Measurements from ENCODE around the gene YY1. TPM values are rescaled to one million over a fixed set of nuclear protein-coding genes. Genes with fewer than 3 reads are reported as not detected.

YY1 gene
- total RNA-seq, 1 donor from 2014 or later, result 74.8 TPM

- DNase-seq, result peak; percentile 83
- peak; percentile 29 to 57 for ATAC-seq
- Histone ChIP-seq H3K27me3 (ENCODE audit: low read depth) (no peaks in the 10 kb centered on the region), H3K9me3 (no peaks in the 10 kb centered on the region), H3K27ac (peak overlapping the region; percentile 95), H3K36me3 (no peaks in the 10 kb centered on the region), H3K4me3 (peak overlapping the region; percentile 94), H3K4me1 (peaks cover 48% of the 10 kb centered on the region)
- intact Hi-C loops (cut with DNase I), result no loop called here
- no peak for TF ChIP-seq CTCF (IDR thresholded peaks at IDR 0.05)
Observed at GRCh38 chr14:100304825-100305323, 65.9 kb downstream of the YY1 start.

GRCh38 chr14:100305324-100306100 lies 66.6 kb downstream of the YY1 start:
- Histone ChIP-seq H3K36me3 (no peaks in the 10 kb centered on the region), H3K4me1 (peaks cover 52% of the 10 kb centered on the region), H3K27me3 (ENCODE audit: low read depth) (no peaks in the 10 kb centered on the region), H3K27ac (peak overlapping the region; percentile 95), H3K9me3 (no peaks in the 10 kb centered on the region), H3K4me3 (peak overlapping the region; percentile 94)
- intact Hi-C loops (cut with DNase I), result no loop called here
- ATAC-seq (peak; percentile 16 to 37), DNase-seq (peak; percentile 75)
- no peak for TF ChIP-seq CTCF (IDR thresholded peaks at IDR 0.05)

- intact Hi-C loops (cut with DNase I), result no loop called here
- Histone ChIP-seq H3K9me3 (no peaks in the 10 kb centered on the region), H3K27me3 (ENCODE audit: low read depth) (no peaks in the 10 kb centered on the region), H3K4me1 (peaks cover 54% of the 10 kb centered on the region), H3K36me3 (no peaks in the 10 kb centered on the region), H3K4me3 (peak within 1 kb of the TSS; percentile 94), H3K27ac (peak within 1 kb of the TSS; percentile 95)
- peak; percentile 93 for DNase-seq
- no peak for TF ChIP-seq CTCF (IDR thresholded peaks at IDR 0.05)
- ATAC-seq, result peak; percentile 95
Observed at GRCh38 chr14:100306101-100306997, 67.4 kb downstream of the YY1 start, which contains the start of gene SLC25A29. TSS of gene SLC25A29 (minus strand) at chr14:100306444. CDS start at chr14:100306232, 212 bp downstream.

GRCh38 chr14:100306998-100307765 lies 68.2 kb downstream of the YY1 start:
- ATAC-seq, result peak; percentile 20 to 23
- intact Hi-C loops (cut with DNase I), result no loop called here
- Histone ChIP-seq H3K9me3 (no peaks in the 10 kb centered on the region), H3K4me1 (peaks cover 59% of the 10 kb centered on the region), H3K27ac (peak overlapping the region; percentile 95), H3K4me3 (peak overlapping the region; percentile 94), H3K36me3 (no peaks in the 10 kb centered on the region), H3K27me3 (ENCODE audit: low read depth) (no peaks in the 10 kb centered on the region)
- peak; percentile 63 for DNase-seq
- no peak for TF ChIP-seq CTCF (IDR thresholded peaks at IDR 0.05)
